HEK293T (cell line): ENCODE results near the gene TPSB2.

Source experiments
- CTBP1 ChIP-seq: fragments of 450-650 bp; IDR thresholded peaks from 2 replicates; pipeline ENCODE4 v1.6.1; 2016; ENCODE audit warnings: borderline replicate concordance
- FOXK2 ChIP-seq: fragments of 450-650 bp; IDR thresholded peaks from 2 replicates; pipeline ENCODE4 v1.6.1; 2016; ENCODE audit warnings: mild to moderate bottlenecking
- TF ChIP-seq, protein P1 (sequence below): fragments of 450-650 bp; IDR thresholded peaks from 2 replicates; pipeline ENCODE4 v1.6.1; 2016

- TF ChIP-seq CTBP1 (no peak), FOXK2 (no peak)
- TF ChIP-seq, protein P1, sequence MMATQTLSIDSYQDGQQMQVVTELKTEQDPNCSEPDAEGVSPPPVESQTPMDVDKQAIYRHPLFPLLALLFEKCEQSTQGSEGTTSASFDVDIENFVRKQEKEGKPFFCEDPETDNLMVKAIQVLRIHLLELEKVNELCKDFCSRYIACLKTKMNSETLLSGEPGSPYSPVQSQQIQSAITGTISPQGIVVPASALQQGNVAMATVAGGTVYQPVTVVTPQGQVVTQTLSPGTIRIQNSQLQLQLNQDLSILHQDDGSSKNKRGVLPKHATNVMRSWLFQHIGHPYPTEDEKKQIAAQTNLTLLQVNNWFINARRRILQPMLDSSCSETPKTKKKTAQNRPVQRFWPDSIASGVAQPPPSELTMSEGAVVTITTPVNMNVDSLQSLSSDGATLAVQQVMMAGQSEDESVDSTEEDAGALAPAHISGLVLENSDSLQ = no peak
Measured at GRCh38 chr16:1278477-1278876, 48.5 kb upstream of the TPSB2 start.
